IMR-90 (cell line): Measurements from ENCODE around the gene RRP8.

ENCODE experiments used
- BHLHE40 ChIP-seq: fragments of 150-350 bp; IDR thresholded peaks from 2 replicates; pipeline ENCODE4 v1.6.1; 2016; ENCODE audit warnings: mild to moderate bottlenecking, low read depth, low read length
- CEBPB ChIP-seq: IDR thresholded peaks from 2 replicates; pipeline ENCODE4 v1.6.1; 2012; ENCODE audit warnings: low read depth, low read length, improper control_type of control experiment
- CHD1 ChIP-seq: IDR thresholded peaks from 2 replicates; pipeline ENCODE4 v1.6.1; 2012; ENCODE audit warnings: low read depth, low read length, improper control_type of control experiment
- ELK1 ChIP-seq: fragments of 150-350 bp; IDR thresholded peaks from 2 replicates; pipeline ENCODE4 v1.6.1; 2016; ENCODE audit warnings: low read depth, mild to moderate bottlenecking, low read length, moderate library complexity, borderline replicate concordance
- MAFK ChIP-seq: IDR thresholded peaks from 2 replicates; pipeline ENCODE4 v1.6.1; 2012; ENCODE audit warnings: low read depth, low read length, improper control_type of control experiment
- MAZ ChIP-seq: IDR thresholded peaks from 2 replicates; pipeline ENCODE4 v1.6.1; 2012; ENCODE audit warnings: low read depth, mild to moderate bottlenecking, low read length, improper control_type of control experiment, moderate library complexity, borderline replicate concordance
- MXI1 ChIP-seq: IDR thresholded peaks from 2 replicates; pipeline ENCODE4 v1.6.1; 2012; ENCODE audit warnings: low read depth, mild to moderate bottlenecking, low read length, moderate library complexity, borderline replicate concordance
- NFE2L2 ChIP-seq: fragments of 150-350 bp; IDR thresholded peaks from 2 replicates; pipeline ENCODE4 v1.6.1; 2016; ENCODE audit warnings: low read depth, mild to moderate bottlenecking, low read length
- POLR2A ChIP-seq: IDR thresholded peaks from 2 replicates; pipeline ENCODE4 v1.6.1; 2012; ENCODE audit warnings: mild to moderate bottlenecking, low read depth, low read length
- RAD21 ChIP-seq: IDR thresholded peaks from 2 replicates; pipeline ENCODE4 v1.6.1; 2012; ENCODE audit warnings: low read length, improper control_type of control experiment
- RCOR1 ChIP-seq: IDR thresholded peaks from 2 replicates; pipeline ENCODE4 v1.6.1; 2012; ENCODE audit warnings: mild to moderate bottlenecking, low read length, improper control_type of control experiment; ENCODE audit not compliant: insufficient replicate concordance
- SMC3 ChIP-seq: fragments of 150-350 bp; IDR thresholded peaks from 2 replicates; pipeline ENCODE4 v1.6.1; 2016; ENCODE audit warnings: low read depth, mild to moderate bottlenecking, antibody characterized with exemption, low read length, moderate library complexity
- TF ChIP-seq, protein P1 (sequence below): conservative IDR thresholded peaks from 2 replicates; pipeline ENCODE4 v1.5.1; 2012; ENCODE audit warnings: mild to moderate bottlenecking, low read depth, low read length, improper control_type of control experiment
- TF ChIP-seq, protein P2 (sequence below): fragments of 150-350 bp; IDR thresholded peaks from 2 replicates; pipeline ENCODE4 v1.6.1; 2017; ENCODE audit warnings: mild to moderate bottlenecking, antibody characterized with exemption, low read length, low read depth

DNA sequence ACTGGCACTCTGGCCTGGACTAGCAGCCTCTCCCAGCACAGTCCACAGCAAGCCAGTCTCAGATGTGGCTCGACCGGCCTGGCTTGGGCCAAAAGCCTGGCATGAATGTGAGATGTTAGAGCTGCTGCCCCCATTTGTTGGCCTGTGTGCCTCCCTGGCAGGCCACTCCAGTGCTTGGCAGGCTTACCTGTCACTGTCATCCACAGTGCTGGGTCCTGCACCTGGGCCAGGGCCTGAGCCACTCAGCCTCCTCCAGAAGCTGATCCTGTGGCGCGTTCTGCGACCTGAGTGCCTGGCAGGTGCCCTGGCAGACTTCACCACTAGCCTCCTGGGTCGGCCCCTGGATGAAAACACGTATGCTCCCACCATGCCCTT, 36.1 kb downstream of the RRP8 start:
- TF ChIP-seq, protein P1, sequence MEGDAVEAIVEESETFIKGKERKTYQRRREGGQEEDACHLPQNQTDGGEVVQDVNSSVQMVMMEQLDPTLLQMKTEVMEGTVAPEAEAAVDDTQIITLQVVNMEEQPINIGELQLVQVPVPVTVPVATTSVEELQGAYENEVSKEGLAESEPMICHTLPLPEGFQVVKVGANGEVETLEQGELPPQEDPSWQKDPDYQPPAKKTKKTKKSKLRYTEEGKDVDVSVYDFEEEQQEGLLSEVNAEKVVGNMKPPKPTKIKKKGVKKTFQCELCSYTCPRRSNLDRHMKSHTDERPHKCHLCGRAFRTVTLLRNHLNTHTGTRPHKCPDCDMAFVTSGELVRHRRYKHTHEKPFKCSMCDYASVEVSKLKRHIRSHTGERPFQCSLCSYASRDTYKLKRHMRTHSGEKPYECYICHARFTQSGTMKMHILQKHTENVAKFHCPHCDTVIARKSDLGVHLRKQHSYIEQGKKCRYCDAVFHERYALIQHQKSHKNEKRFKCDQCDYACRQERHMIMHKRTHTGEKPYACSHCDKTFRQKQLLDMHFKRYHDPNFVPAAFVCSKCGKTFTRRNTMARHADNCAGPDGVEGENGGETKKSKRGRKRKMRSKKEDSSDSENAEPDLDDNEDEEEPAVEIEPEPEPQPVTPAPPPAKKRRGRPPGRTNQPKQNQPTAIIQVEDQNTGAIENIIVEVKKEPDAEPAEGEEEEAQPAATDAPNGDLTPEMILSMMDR, result no peak
- TF ChIP-seq BHLHE40, result no peak
- TF ChIP-seq SMC3, result no peak
- no peak for TF ChIP-seq NFE2L2
- no peak for TF ChIP-seq POLR2A
- TF ChIP-seq, protein P2, sequence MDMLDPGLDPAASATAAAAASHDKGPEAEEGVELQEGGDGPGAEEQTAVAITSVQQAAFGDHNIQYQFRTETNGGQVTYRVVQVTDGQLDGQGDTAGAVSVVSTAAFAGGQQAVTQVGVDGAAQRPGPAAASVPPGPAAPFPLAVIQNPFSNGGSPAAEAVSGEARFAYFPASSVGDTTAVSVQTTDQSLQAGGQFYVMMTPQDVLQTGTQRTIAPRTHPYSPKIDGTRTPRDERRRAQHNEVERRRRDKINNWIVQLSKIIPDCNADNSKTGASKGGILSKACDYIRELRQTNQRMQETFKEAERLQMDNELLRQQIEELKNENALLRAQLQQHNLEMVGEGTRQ, result no peak
- TF ChIP-seq ELK1, result no peak
- TF ChIP-seq MAFK, result no peak
- TF ChIP-seq RAD21, result no peak
- TF ChIP-seq RCOR1, result no peak
- no peak for TF ChIP-seq CEBPB
- no peak for TF ChIP-seq CHD1
- no peak for TF ChIP-seq MXI1
- no peak for TF ChIP-seq MAZ
